PC-3 (cell line): ENCODE results near the gene USP11.

Experiments used
- CTCF ChIP-seq: fragments of 300-600 bp; sonication (generic); conservative IDR thresholded peaks from 2 replicates; pipeline ENCODE4 v1.5.1; 2017; ENCODE audit warnings: antibody characterized with exemption, low read depth, mild to moderate bottlenecking, low read length
- EZH2 ChIP-seq: fragments of 300-600 bp; sonication (generic); IDR thresholded peaks from one replicate; pipeline ENCODE4 v1.6.1; 2017; ENCODE audit warnings: antibody characterized with exemption, mild to moderate bottlenecking, low read length; ENCODE audit not compliant: unreplicated experiment

GRCh38 chrX:47191806-47192401 is 40.9 kb upstream of the USP11 start:
- TF ChIP-seq CTCF: no peak
- TF ChIP-seq EZH2: no peak
